ENCODE measurements around the gene CCDC141. TPM values are rescaled to one million over a fixed set of nuclear protein-coding genes. Genes with fewer than 3 reads are reported as not detected.

The CCDC141 gene
- total and polyA plus RNA-seq, 11 donors, result 10.6 to 258 (median 137) TPM

GRCh38 chr2:179044500-179044899 is 5.4 kb downstream of the CCDC141 start:
- TF ChIP-seq, protein P1, sequence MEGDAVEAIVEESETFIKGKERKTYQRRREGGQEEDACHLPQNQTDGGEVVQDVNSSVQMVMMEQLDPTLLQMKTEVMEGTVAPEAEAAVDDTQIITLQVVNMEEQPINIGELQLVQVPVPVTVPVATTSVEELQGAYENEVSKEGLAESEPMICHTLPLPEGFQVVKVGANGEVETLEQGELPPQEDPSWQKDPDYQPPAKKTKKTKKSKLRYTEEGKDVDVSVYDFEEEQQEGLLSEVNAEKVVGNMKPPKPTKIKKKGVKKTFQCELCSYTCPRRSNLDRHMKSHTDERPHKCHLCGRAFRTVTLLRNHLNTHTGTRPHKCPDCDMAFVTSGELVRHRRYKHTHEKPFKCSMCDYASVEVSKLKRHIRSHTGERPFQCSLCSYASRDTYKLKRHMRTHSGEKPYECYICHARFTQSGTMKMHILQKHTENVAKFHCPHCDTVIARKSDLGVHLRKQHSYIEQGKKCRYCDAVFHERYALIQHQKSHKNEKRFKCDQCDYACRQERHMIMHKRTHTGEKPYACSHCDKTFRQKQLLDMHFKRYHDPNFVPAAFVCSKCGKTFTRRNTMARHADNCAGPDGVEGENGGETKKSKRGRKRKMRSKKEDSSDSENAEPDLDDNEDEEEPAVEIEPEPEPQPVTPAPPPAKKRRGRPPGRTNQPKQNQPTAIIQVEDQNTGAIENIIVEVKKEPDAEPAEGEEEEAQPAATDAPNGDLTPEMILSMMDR (IDR thresholded peaks at IDR 0.05), result no peak
- no peak for TF ChIP-seq POLR2A (IDR thresholded peaks at IDR 0.05)
- no peak overlapping the region for H3K4me3 ChIP-seq
- peaks cover 0 to 34% (median 3%) of the 10 kb centered on the region in 12 donors for H3K4me1 ChIP-seq
- intact Hi-C loops (cut with DNase I), result loop anchor here in 2 of 10 donors (10.0 kb wide), 2 partner anchors 70 to 80 kb away; no protein-coding TSS in a partner anchor
- DNase-seq, result no peak
- no peaks in the 10 kb centered on the region for H3K27me3 ChIP-seq
- peaks cover 0 to 27% (median 0%) of the 10 kb centered on the region in 9 donors for H3K36me3 ChIP-seq
- no peak for ATAC-seq
- no peak overlapping the region for H3K27ac ChIP-seq
- peaks cover 0 to 12% (median 0%) of the 10 kb centered on the region in 12 donors for H3K9me3 ChIP-seq
- 84 to 90% (median 85%) methylated on average over 3 of the region's 3 CpGs for WGBS, 4 donors

DNA sequence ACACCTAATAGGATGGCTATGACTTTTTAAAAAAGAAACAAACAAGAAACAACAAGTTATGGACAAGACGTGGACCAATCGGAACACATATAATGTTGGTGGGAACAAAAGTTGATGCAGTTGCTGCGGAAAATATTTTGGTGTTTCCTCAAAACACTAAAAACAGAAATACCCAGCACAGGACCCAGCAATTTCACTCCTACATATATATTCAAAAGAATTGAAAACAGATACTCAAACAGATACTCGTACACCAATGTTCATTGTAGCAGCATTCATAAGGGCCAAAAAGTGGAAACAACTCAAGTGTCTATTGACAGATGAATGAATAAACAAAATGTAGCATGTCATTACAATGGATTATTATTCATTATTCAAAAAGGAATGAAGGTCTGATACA is 12.1 kb downstream of the CCDC141 start:
- intact Hi-C loops (cut with DNase I), result no loop called here
- ATAC-seq, result no peak
- no peak for TF ChIP-seq POLR2A (IDR thresholded peaks at IDR 0.05)
- TF ChIP-seq, protein P1 (IDR thresholded peaks at IDR 0.05), result no peak

GRCh38 chr2:179036353-179036905 is 13.5 kb downstream of the CCDC141 start:
- no peak overlapping the region for H3K4me3 ChIP-seq
- no peaks in the 10 kb centered on the region for H3K9me3 ChIP-seq
- intact Hi-C loops (cut with DNase I), result no loop called here
- peak overlapping the region in 1 of 12 donors; percentile 7 for H3K27ac ChIP-seq
- 74 to 86% (median 77%) methylated on average over 4 of the region's 4 CpGs for WGBS, 4 donors
- DNase-seq, result peak in 1 of 5 donors; percentile 22
- peaks cover 0 to 28% (median 8%) of the 10 kb centered on the region in 12 donors for H3K4me1 ChIP-seq
- no peaks in the 10 kb centered on the region for H3K36me3 ChIP-seq
- H3K27me3 ChIP-seq, result no peaks in the 10 kb centered on the region
- TF ChIP-seq, protein P1 (IDR thresholded peaks at IDR 0.05), result no peak
- TF ChIP-seq POLR2A (IDR thresholded peaks at IDR 0.05), result no peak
- ATAC-seq, result peak in 2 of 4 donors; percentile 18 to 32

More for the DNA sequence above, 12.1 kb downstream of the CCDC141 start:
- peaks cover 0 to 7% (median 0%) of the 10 kb centered on the region in 12 donors for H3K9me3 ChIP-seq
- DNase-seq, result no peak
- WGBS, 4 donors, result 84 to 94% (median 91%) methylated on average over 4 of the region's 4 CpGs
- H3K4me1 ChIP-seq, result peaks cover 0 to 22% (median 4%) of the 10 kb centered on the region in 12 donors
- no peak overlapping the region for H3K4me3 ChIP-seq
- no peak overlapping the region for H3K27ac ChIP-seq
- H3K27me3 ChIP-seq, result no peaks in the 10 kb centered on the region
- H3K36me3 ChIP-seq, result no peaks in the 10 kb centered on the region

- H3K27ac ChIP-seq, result peak overlapping the region in 4 of 12 donors; percentile 8 to 47 (median 32)
- peak overlapping the region in 5 of 12 donors; percentile 8 to 32 (median 13) for H3K4me3 ChIP-seq
- no peaks in the 10 kb centered on the region for H3K27me3 ChIP-seq
- 19 to 22% (median 20%) methylated on average over 2 of the region's 2 CpGs for WGBS, 4 donors
- intact Hi-C loops (cut with DNase I), result no loop called here
- DNase-seq, result no peak
- peak in 2 of 4 donors; percentile 10 to 26 for ATAC-seq
- peaks cover 0 to 15% (median 0%) of the 10 kb centered on the region in 12 donors for H3K9me3 ChIP-seq
- peaks cover 0 to 36% (median 16%) of the 10 kb centered on the region in 12 donors for H3K4me1 ChIP-seq
- TF ChIP-seq, protein P1 (IDR thresholded peaks at IDR 0.05), result no peak
- no peak for TF ChIP-seq POLR2A (IDR thresholded peaks at IDR 0.05)
- H3K36me3 ChIP-seq, result no peaks in the 10 kb centered on the region
Observed at GRCh38 chr2:179031731-179032408, 18.1 kb downstream of the CCDC141 start.
